HepG2 (cell line): ENCODE results near the gene NDUFS5.

Source experiments
- CTCF ChIP-seq: sonication (generic); formaldehyde crosslinking; IDR thresholded peaks from 2 replicates; pipeline ENCODE4 v1.5.0; 2020; ENCODE audit warnings: mild to moderate bottlenecking, missing genetic modification reagents, moderate library complexity
- EP300 ChIP-seq, 3 experiments: sonication (generic) in 1 of 3; formaldehyde crosslinking in 1 of 3; IDR thresholded peaks; 2 replicates each; pipeline versions ENCODE4 v1.5.1 to v1.6.1; 2011 to 2020; ENCODE audit warnings: low read depth in 2 of 3, low read length in 2 of 3, borderline replicate concordance in 1 of 3, improper control_type of control experiment in 1 of 3, mild to moderate bottlenecking in 1 of 3, missing genetic modification reagents in 1 of 3, moderate library complexity in 1 of 3
- FOXK1 ChIP-seq: sonication (generic); formaldehyde crosslinking; IDR thresholded peaks from 2 replicates; pipeline ENCODE4 v1.4.0; 2020; ENCODE audit warnings: low read depth, missing genetic modification reagents, borderline replicate concordance
- HNRNPUL1 ChIP-seq: fragments of 200-400 bp; formaldehyde crosslinking; IDR thresholded peaks from 2 replicates; pipeline ENCODE4 v1.6.1; 2017; ENCODE audit warnings: low read depth, mild to moderate bottlenecking, low read length, moderate library complexity
- MBNL3 ChIP-seq: fragments of 250-450 bp; sonication (Bioruptor Pico); conservative IDR thresholded peaks from 2 replicates; pipeline ENCODE4 v1.8.0; 2022; ENCODE audit warnings: mild to moderate bottlenecking, inconsistent platforms
- MYC ChIP-seq: sonication (generic); formaldehyde crosslinking; IDR thresholded peaks from 2 replicates; pipeline ENCODE4 v1.9.0; 2021; ENCODE audit warnings: missing genetic modification reagents, borderline replicate concordance
- PHF5A ChIP-seq: IDR thresholded peaks from one replicate; pipeline ENCODE4 v1.6.1; 2018; ENCODE audit warnings: low read depth, missing genetic modification reagents; ENCODE audit not compliant: unreplicated experiment
- POLR2A ChIP-seq, 2 experiments: IDR thresholded peaks; 2 replicates each; pipeline ENCODE4 v1.6.1; 2011; ENCODE audit warnings: low read depth in 2 of 2, low read length in 2 of 2, mild to moderate bottlenecking in 1 of 2, moderate library complexity in 1 of 2; ENCODE audit not compliant: insufficient read depth in 1 of 2
- POLR2AphosphoS5 ChIP-seq: IDR thresholded peaks from 2 replicates; pipeline ENCODE4 v1.6.1; 2012; ENCODE audit warnings: low read depth, low read length
- SALL2 ChIP-seq: sonication (generic); formaldehyde crosslinking; IDR thresholded peaks from 2 replicates; pipeline ENCODE4 v1.8.1; 2023; ENCODE audit warnings: mild to moderate bottlenecking, missing genetic modification reagents, inconsistent platforms
- THAP9 ChIP-seq: sonication (generic); formaldehyde crosslinking; IDR thresholded peaks from 2 replicates; pipeline ENCODE4; 2020; ENCODE audit warnings: missing genetic modification reagents, mild to moderate bottlenecking, borderline replicate concordance
- ZBTB33 ChIP-seq: sonication (generic); formaldehyde crosslinking; IDR thresholded peaks from 2 replicates; pipeline ENCODE4 v1.4.0; 2020; ENCODE audit warnings: missing genetic modification reagents
- ZNF574 ChIP-seq: sonication (generic); formaldehyde crosslinking; IDR thresholded peaks from 2 replicates; pipeline ENCODE4 v1.4.0; 2020; ENCODE audit warnings: missing genetic modification reagents
- ZNF841 ChIP-seq: sonication (generic); formaldehyde crosslinking; IDR thresholded peaks from 2 replicates; pipeline ENCODE4 v1.8.1; 2023; ENCODE audit warnings: missing genetic modification reagents, borderline replicate concordance

- TF ChIP-seq SALL2 (no peak), MYC (CRISPR knock-in tag) (no peak), EP300 (IDR thresholded peaks at IDR 0.05; ENCODE audit: low read depth in 2 of 2, low read length in 2 of 2) (no peak), EP300 (CRISPR knock-in tag; IDR thresholded peaks at IDR 0.05; ENCODE audit: borderline replicate concordance) (no peak), ZBTB33 (CRISPR knock-in tag) (no peak), CTCF (CRISPR knock-in tag) (no peak), ZNF574 (no peak), MBNL3 (CRISPR knock-in tag) (no peak), HNRNPUL1 (no peak), ZNF841 (CRISPR knock-in tag) (no peak), POLR2A (IDR thresholded peaks at IDR 0.05; ENCODE audit: insufficient read depth in 1 of 2, low read depth in 2 of 2, low read length in 2 of 2) (no peak), FOXK1 (no peak), PHF5A (CRISPR knock-in tag) (no peak), THAP9 (CRISPR knock-in tag) (no peak), POLR2AphosphoS5 (no peak)
Observed at GRCh38 chr1:39080269-39080826, 54.2 kb downstream of the NDUFS5 start.
